Ovary (tissue), 9 donors: ENCODE measurements around the gene SDF2L1. TPM values are rescaled to one million over a fixed set of nuclear protein-coding genes. Genes with fewer than 3 reads are reported as not detected.

Experiments
- DNase-seq, 5 donors: peaks; one replicate each; pipeline ENCODE4 v3.0.0-alpha.2; 2019 to 2020
- H3K27ac ChIP-seq, 2 donors: fragments of 200-600 bp; one replicate each; pipeline versions ENCODE4 v1.5.1 to v1.8.0; 2019 to 2022
- H3K27me3 ChIP-seq: fragments of 200-600 bp; one replicate; pipeline ENCODE4 v1.8.0; 2022
- H3K36me3 ChIP-seq: fragments of 200-600 bp; sonication (generic); one replicate; pipeline ENCODE4 v1.5.1; 2019
- H3K4me1 ChIP-seq: one replicate; pipeline ENCODE4 v1.8.1; 2013; ENCODE audit warnings: mild to moderate bottlenecking, moderate library complexity; ENCODE audit not compliant: insufficient read depth
- H3K4me3 ChIP-seq: fragments of 200-600 bp; sonication (generic); one replicate; pipeline ENCODE4 v1.5.1; 2017
- H3K9me3 ChIP-seq, 2 donors: fragments of 200-600 bp in 1 of 2; sonication (generic) in 1 of 2; one replicate each; pipeline versions ENCODE4 v1.5.1 to v1.8.1; 2013 to 2019; ENCODE audit warnings: mild to moderate bottlenecking in 1 of 2, moderate library complexity in 1 of 2
- EP300 ChIP-seq: sonication (generic); formaldehyde crosslinking; IDR thresholded peaks from one replicate; pipeline ENCODE4 v1.6.1; 2017; ENCODE audit warnings: antibody characterized with exemption
- POLR2A ChIP-seq: fragments of 450-650 bp; IDR thresholded peaks from one replicate; pipeline ENCODE4 v1.6.1; 2017; ENCODE audit warnings: antibody characterized with exemption, mild to moderate bottlenecking, moderate library complexity
- WGBS, 3 donors: extraction: QIAGEN DNeasy Blood & Tissue Kit in 1 of 3; methylation state at CpG; one replicate each; pipeline versions ENCODE4 v1.1.5 to v1.1.7; 2013 to 2017; 5-methylcytosine and 5-hydroxymethylcytosine counted together
- intact Hi-C, 4 donors: fragments of 100-400 bp; cut with DNase I; formaldehyde crosslinking; loops; one replicate each; pipeline versions ENCODE4 v1.11.0 to v1.15.1; 2022 to 2023
- polyA plus RNA-seq, 2 donors: library from polyadenylated mRNA; stranded (reverse); fragments of 200-250 nt in 1 of 2; fragments of 350-450 nt in 1 of 2; fragmentation: Illumina TruSeq in 1 of 2; extraction: RNeasy Lipid Tissue Mini Kit (QIAGEN cat#74804) in 1 of 2; gene quantifications; one replicate each; pipeline ENCODE4 v1.2.3, GENCODE V29; 2013 to 2014
- total RNA-seq, 7 donors: library from RNA; depleted of rRNA in 2 of 7; stranded (reverse); fragments of >200 nt in 2 of 7; fragmentation: NEBNext Ultra II Directional in 3 of 7; extraction: Animal tissue kit (Norgen Biotek cat#: 25700) in 3 of 7; gene quantifications; one replicate each; pipeline versions ENCODE4 v1.1.0 to v1.2.4, GENCODE V29; 2016 to 2023
- TF ChIP-seq, protein P1 (sequence below), 3 donors: fragments of 450-650 bp in 2 of 3; fragments of 200-600 bp in 1 of 3; IDR thresholded peaks; one replicate each; pipeline versions ENCODE4 v1.5.1 to v1.8.0; 2016 to 2022; ENCODE audit warnings: antibody characterized with exemption in 3 of 3, mild to moderate bottlenecking in 1 of 3
- donor health status: DM: no; HTN: no; CAD: no; lungs with moderate emphysema.
- donor health status: DM: no; HTN: no; CAD: no.
- donor health status: Bipolar disorder and iron deficiency.
- donor health status: DM: yes; HTN: yes; CAD: no.
- donor health status: DM: no; HTN: no; CAD: no.
- donor health status: DM: yes; HTN: yes; CAD: no.

The SDF2L1 gene
- total and polyA plus RNA-seq, 9 donors: 2.1 to 30.4 (median 15.9) TPM

DNA sequence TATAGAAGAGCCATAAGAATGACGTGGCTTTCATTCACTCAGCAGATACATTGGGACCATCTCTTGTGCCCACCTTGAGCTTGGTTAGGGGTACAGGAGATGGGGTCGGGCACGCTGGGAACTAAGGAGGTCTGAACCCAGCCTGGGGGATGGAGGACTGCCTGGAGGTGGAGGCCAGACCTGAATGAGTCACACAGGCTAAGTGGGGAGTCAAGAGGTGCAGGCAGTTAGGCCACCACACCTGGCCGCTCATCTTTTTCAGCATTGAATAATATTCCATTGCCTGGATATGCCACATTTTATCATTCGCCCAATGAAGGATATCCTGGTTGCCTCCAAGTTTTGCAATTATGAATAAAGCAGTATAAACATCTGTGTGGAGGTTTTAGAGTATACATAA is 19.9 kb downstream of the SDF2L1 start:
- DNase-seq: no peak
- 85 to 93% (median 88%) methylated on average over 5 of the region's 5 CpGs for WGBS, 3 donors
- Histone ChIP-seq H3K9me3 (no peaks in the 10 kb centered on the region), H3K36me3 (no peaks in the 10 kb centered on the region), H3K4me3 (no peak overlapping the region), H3K27me3 (no peaks in the 10 kb centered on the region), H3K27ac (no peak overlapping the region), H3K4me1 (no peaks in the 10 kb centered on the region)
- TF ChIP-seq POLR2A: no peak
- TF ChIP-seq, protein P1, sequence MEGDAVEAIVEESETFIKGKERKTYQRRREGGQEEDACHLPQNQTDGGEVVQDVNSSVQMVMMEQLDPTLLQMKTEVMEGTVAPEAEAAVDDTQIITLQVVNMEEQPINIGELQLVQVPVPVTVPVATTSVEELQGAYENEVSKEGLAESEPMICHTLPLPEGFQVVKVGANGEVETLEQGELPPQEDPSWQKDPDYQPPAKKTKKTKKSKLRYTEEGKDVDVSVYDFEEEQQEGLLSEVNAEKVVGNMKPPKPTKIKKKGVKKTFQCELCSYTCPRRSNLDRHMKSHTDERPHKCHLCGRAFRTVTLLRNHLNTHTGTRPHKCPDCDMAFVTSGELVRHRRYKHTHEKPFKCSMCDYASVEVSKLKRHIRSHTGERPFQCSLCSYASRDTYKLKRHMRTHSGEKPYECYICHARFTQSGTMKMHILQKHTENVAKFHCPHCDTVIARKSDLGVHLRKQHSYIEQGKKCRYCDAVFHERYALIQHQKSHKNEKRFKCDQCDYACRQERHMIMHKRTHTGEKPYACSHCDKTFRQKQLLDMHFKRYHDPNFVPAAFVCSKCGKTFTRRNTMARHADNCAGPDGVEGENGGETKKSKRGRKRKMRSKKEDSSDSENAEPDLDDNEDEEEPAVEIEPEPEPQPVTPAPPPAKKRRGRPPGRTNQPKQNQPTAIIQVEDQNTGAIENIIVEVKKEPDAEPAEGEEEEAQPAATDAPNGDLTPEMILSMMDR (IDR thresholded peaks at IDR 0.05): no peak
- no peak for TF ChIP-seq EP300
- intact Hi-C loops: loop anchor here in 1 of 4 donors (10.0 kb wide), 1 partner anchor 57 kb away; no protein-coding TSS in a partner anchor

DNA sequence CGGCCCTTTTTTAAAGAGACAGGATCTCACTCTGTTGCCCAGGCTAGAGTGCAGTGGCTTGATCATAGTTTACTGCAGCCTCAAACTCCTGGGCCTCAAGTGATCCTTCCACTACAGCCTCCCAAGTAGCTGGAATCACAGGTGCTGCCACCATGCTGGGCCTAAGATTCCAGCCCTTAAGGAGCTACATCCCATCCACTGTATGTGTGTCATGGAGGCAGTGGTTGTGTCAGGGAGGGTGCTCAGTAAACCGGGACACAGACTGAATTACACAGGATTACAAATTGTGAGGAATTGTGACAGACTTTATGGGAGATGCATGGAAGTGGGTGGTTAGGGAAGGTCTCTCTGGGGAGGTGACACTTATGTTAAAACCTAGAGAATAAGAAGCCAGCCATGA is 21.6 kb downstream of the SDF2L1 start:
- Histone ChIP-seq H3K36me3 (no peaks in the 10 kb centered on the region), H3K27ac (no peak overlapping the region), H3K27me3 (no peaks in the 10 kb centered on the region), H3K4me1 (no peaks in the 10 kb centered on the region), H3K4me3 (no peak overlapping the region), H3K9me3 (no peaks in the 10 kb centered on the region)
- DNase-seq: no peak
- 82 to 90% (median 88%) methylated on average over 2 of the region's 2 CpGs for WGBS, 3 donors
- TF ChIP-seq EP300 (no peak), POLR2A (no peak)
- TF ChIP-seq, protein P1 (IDR thresholded peaks at IDR 0.05): no peak
- intact Hi-C loops: loop anchor here in 1 of 4 donors (10.0 kb wide), 1 partner anchor 59 kb away; no protein-coding TSS in a partner anchor

DNA sequence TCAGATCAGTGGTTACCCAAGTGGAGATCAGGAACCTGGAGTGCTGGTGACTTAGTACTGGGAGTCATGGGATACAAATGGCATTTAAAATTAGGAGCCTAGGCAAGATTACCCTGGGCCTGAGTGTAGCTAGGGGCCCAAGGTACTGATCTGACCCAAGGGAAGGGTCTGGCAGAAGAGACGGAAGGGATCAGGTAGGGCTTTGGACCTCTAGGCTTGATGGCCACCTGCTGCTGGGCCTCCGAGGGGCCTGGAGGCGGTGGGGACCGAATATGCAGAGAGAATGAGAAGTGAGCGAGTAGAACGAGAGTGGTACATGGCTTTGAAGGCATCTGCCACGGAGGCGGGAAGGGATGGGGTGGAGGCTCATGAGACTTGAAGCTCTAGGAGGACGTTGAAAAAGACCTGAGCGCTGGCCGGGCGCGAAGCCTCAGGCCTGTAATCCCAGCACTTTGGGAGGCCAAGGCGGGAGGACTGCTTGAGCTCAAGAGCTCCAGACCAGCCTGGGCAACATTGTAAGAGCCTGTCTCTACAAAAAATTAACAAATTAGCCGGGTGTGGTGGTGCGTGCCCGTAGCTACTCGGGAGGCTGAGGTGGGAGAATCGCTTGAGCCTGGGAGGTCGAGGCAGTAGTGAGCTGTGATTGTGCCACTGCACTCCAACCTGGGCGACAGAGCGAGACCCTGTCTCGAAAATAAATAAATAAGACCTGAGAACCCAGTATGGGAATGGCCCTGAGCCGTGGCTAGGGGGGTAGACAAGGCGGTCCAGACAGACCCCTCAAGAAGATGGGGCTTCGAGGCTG is 23.1 kb downstream of the SDF2L1 start:
- H3K27ac ChIP-seq: peak overlapping the region; percentile 38 to 86
- peak overlapping the region; percentile 81 for H3K4me3 ChIP-seq
- H3K36me3 ChIP-seq: no peaks in the 10 kb centered on the region
- no peak for TF ChIP-seq POLR2A
- intact Hi-C loops: loop anchor here in 1 of 4 donors (10.0 kb wide), 1 partner anchor 60 kb away; no protein-coding TSS in a partner anchor
- no peaks in the 10 kb centered on the region for H3K4me1 ChIP-seq
- H3K27me3 ChIP-seq: no peaks in the 10 kb centered on the region
- WGBS, 3 donors: 66 to 75% (median 71%) methylated on average over 26 of the region's 26 CpGs
- DNase-seq: peak in 2 of 5 donors; percentile 42 to 47
- H3K9me3 ChIP-seq: no peaks in the 10 kb centered on the region

DNA sequence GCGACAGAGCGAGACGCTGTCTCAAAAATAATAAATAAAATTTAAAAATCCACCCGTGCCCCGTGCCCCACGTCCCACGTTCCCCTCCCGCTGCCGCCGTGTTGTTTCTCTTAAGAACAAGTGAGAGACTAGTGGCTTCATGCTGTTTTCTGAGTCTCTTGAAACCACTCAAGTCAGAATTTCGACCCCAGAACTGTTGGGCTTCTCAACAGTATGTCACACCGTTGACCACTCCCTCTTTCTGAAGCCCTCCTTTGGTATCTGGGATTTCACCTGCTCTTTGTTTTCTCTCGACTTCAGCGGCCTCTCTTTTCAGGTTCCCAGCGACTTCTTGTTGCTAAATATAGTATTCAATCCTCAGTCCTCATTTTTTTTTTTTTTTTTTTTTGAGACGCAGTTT is 24.7 kb downstream of the SDF2L1 start:
- no peak for DNase-seq
- intact Hi-C loops: loop anchor here in 1 of 4 donors (10.0 kb wide), 1 partner anchor 62 kb away; no protein-coding TSS in a partner anchor
- Histone ChIP-seq H3K9me3 (no peaks in the 10 kb centered on the region), H3K27me3 (no peaks in the 10 kb centered on the region), H3K36me3 (no peaks in the 10 kb centered on the region), H3K27ac (peak overlapping the region; percentile 38 to 86), H3K4me3 (peak overlapping the region; percentile 81), H3K4me1 (no peaks in the 10 kb centered on the region)
- TF ChIP-seq, protein P1 (IDR thresholded peaks at IDR 0.05): no peak
- no peak for TF ChIP-seq EP300
- no peak for TF ChIP-seq POLR2A
- WGBS, 3 donors: 39 to 42% (median 41%) methylated on average over 16 of the region's 16 CpGs

DNA sequence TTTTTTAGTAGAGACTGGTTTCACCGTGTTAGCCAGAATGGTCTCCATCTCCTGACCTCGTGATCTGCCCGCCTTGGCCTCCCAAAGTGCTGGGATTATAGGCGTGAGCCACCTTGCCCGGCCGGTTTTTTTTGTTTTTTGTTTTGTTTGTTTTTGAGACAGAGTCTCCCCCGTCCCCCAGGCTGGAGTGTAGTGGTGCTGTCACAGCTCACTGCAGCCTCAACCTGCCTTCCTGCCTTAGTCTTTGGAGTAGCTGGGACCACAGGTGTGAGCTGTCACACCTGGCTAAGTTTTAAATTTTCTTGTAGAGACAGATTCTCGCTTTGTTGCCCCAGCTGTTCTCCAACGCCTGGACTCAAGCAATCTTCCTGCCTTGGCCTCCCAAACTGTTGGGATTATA is 26.9 kb downstream of the SDF2L1 start:
- Histone ChIP-seq H3K36me3 (no peaks in the 10 kb centered on the region), H3K27me3 (no peaks in the 10 kb centered on the region), H3K9me3 (no peaks in the 10 kb centered on the region), H3K4me3 (no peak overlapping the region), H3K4me1 (no peaks in the 10 kb centered on the region), H3K27ac (no peak overlapping the region)
- no peak for DNase-seq
- TF ChIP-seq EP300: no peak
- no peak for TF ChIP-seq POLR2A
- TF ChIP-seq, protein P1 (IDR thresholded peaks at IDR 0.05): no peak
- 82 to 89% (median 84%) methylated on average over 9 of the region's 9 CpGs for WGBS, 3 donors
- intact Hi-C loops: loop anchor here in 1 of 4 donors (10.0 kb wide), 1 partner anchor 64 kb away; no protein-coding TSS in a partner anchor
